RWPE2 (cell line): ENCODE data around the gene DALRD3.

Experiments
- ATAC-seq: fragments of 200-7000 bp; cut with Tn5 transposase; 3 replicates; pipeline ENCODE4 v1.9.1; 2021; ENCODE audit warnings: low read depth
- DNase-seq: peaks from one replicate; pipeline ENCODE4 v3.0.0-alpha.2; 2020; ENCODE audit warnings: low spot score
- H3K27ac ChIP-seq: fragments of 450-650 bp; 2 replicates; pipeline ENCODE4 v1.5.1; 2017; ENCODE audit warnings: mild to moderate bottlenecking; ENCODE audit not compliant: poor library complexity, severe bottlenecking
- H3K27me3 ChIP-seq: fragments of 250-450 bp; sonication (Bioruptor Pico); 2 replicates; pipeline ENCODE4 v1.5.1; 2021; ENCODE audit warnings: mild to moderate bottlenecking, moderate library complexity; ENCODE audit not compliant: insufficient read depth, poor library complexity, severe bottlenecking
- H3K36me3 ChIP-seq: fragments of 250-450 bp; sonication (Bioruptor Pico); 2 replicates; pipeline ENCODE4 v1.5.1; 2020; ENCODE audit warnings: low read depth, mild to moderate bottlenecking, moderate library complexity
- H3K4me1 ChIP-seq: fragments of 250-450 bp; sonication (Bioruptor Pico); 2 replicates; pipeline ENCODE4 v1.5.1; 2021; ENCODE audit warnings: mild to moderate bottlenecking, moderate library complexity; ENCODE audit not compliant: insufficient read depth, poor library complexity, severe bottlenecking
- H3K4me3 ChIP-seq: fragments of 250-450 bp; sonication (Bioruptor Pico); 2 replicates; pipeline ENCODE4 v1.5.1; 2021; ENCODE audit warnings: mild to moderate bottlenecking, moderate library complexity; ENCODE audit not compliant: severe bottlenecking
- H3K9me3 ChIP-seq: fragments of 250-450 bp; sonication (Bioruptor Pico); 2 replicates; pipeline ENCODE4 v1.5.1; 2021; ENCODE audit warnings: mild to moderate bottlenecking, moderate library complexity; ENCODE audit not compliant: severe bottlenecking
- CTCF ChIP-seq: fragments of 450-650 bp; IDR thresholded peaks from one replicate; pipeline ENCODE4 v1.5.1; 2017; ENCODE audit warnings: mild to moderate bottlenecking, moderate library complexity; ENCODE audit not compliant: poor library complexity, severe bottlenecking

Gene DALRD3

GRCh38 chr3:49022688-49023171 is 4.3 kb upstream of the DALRD3 start:
- TF ChIP-seq CTCF = no peak
- Histone ChIP-seq H3K27ac (peak overlapping the region; percentile 88), H3K4me3 (peak overlapping the region; percentile 75), H3K4me1 (peaks cover 4% of the 10 kb centered on the region), H3K27me3 (no peaks in the 10 kb centered on the region), H3K36me3 (peaks cover 49% of the 10 kb centered on the region), H3K9me3 (no peaks in the 10 kb centered on the region)
- ATAC-seq (no peak), DNase-seq (no peak)

DNA sequence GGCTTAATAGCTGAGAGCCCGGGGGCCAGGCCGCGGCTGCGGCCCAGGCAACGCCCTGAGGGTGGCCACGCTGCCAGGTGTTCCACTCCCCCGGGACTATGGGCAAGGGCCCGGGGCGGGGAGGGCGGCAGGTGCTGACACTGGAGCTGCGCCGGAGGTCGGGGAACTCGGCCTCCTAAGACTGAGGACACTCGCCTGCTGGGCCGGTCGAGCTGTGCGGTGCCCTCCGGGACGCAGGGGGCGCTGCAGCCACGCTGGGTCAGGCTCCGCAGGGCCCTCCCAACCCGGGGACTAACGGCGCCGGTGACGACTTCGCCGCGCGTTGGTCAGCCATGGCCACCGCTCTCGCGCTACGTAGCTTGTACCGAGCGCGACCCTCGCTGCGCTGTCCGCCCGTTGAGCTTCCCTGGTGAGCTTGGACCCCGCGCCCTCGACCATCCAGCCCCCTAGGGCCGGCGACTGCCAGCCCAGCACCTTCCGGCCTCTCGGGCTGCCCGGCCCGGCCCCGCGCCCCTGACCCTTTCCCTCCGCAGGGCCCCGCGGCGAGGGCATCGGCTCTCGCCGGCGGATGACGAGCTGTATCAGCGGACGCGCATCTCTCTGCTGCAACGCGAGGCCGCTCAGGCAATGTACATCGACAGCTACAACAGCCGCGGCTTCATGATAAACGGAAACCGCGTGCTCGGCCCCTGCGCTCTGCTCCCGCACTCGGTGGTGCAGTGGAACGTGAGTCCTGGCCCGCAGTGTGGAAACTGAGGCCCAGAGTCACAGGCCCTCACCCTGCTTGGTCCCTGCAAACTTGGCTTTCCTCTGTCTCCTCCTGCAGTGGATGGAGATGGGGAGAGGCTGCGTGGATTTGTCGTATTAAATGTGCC is 3.7 kb upstream of the DALRD3 start, which contains the start of gene NDUFAF3:
TSS of gene NDUFAF3 (plus strand) at position 309 of the 875 bp plus-strand sequence. CDS start at position 333, 24 bp downstream.
- peaks cover 4% of the 10 kb centered on the region for H3K4me1 ChIP-seq
- H3K36me3 ChIP-seq = peaks cover 43% of the 10 kb centered on the region
- H3K27ac ChIP-seq = peak within 1 kb of the TSS; percentile 88
- ATAC-seq = peak; percentile 71
- no peaks in the 10 kb centered on the region for H3K9me3 ChIP-seq
- TF ChIP-seq CTCF = peak; percentile 96
- H3K27me3 ChIP-seq = no peaks in the 10 kb centered on the region
- peak; percentile 96 for DNase-seq
- H3K4me3 ChIP-seq = peak within 1 kb of the TSS; percentile 75

DNA sequence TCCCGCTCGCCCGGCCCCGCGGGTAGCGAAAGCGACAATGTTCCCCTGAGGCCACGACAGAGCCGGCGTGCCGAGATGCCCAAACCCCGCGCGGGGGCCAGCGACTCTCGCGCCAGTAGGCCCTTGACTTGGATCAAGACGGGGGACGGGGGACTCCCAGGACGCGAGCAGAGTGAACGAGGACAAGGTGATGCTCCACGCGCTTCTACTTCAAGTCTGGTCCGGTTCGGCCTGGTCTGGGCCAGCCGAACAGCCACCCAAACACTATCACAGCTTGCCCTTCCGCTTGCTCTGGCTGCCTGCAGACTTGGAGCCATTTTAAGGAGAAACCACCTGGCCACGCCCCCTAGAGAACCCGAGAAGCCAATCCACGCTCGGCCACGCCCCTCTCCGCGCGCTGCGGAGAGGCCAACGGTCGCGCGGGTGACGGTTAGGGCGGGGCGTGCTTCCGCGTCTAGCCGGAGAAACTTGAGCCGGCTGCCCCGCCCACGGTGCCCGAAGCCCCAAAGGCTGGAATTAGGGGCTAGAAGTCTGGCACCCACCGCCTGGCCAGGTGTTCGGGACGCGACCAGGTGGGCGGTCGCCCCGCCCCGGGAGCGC is 2.9 kb upstream of the DALRD3 start:
- peaks cover 41% of the 10 kb centered on the region for H3K36me3 ChIP-seq
- no peaks in the 10 kb centered on the region for H3K9me3 ChIP-seq
- peak; percentile 43 for ATAC-seq
- H3K4me1 ChIP-seq = peaks cover 4% of the 10 kb centered on the region
- H3K27ac ChIP-seq = peak overlapping the region; percentile 88
- TF ChIP-seq CTCF = no peak
- H3K4me3 ChIP-seq = peak overlapping the region; percentile 75
- peak; percentile 99 for DNase-seq
- no peaks in the 10 kb centered on the region for H3K27me3 ChIP-seq

DNA sequence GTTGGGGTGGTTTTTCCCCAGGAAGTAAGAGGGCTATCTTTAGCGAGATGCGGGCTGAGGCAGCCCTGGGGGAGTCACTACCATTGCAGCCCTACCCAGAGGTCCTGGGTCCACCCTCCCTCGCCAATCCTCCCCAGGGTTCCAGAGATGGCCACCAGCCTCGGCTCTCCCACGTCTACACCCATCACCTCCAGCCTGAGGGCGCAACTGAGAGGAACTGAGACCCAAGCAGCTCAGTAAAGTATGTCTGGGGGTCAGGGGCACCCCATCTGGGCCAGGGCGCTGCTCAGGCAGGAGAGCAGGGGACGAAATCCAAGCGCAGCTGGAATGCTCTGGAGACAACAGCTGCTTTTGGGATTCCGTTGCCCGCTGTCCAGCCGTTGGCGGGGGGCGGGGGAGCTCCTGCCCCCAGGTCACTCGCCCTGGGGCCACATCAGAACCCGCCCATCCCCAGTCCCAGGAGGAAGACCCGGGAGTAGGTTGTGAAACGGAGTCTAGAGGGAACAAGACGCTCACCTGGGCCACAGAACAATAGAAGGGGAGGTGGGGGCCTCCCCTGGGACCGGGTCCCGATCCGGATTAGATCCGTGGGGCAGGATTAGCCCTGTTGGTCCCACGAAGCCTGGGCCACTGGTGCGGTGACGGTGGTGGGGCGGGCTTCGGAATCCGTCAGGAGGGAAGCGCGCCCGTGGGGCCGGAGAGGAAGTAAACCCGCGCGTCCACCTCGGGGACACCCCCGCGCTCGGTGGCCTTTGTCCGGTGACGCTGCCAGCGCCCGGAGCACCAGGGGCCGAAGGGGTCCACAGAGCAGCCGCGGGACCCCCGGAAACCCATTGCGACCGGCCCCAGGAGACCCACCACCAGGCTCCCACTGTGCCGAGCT is 2.2 kb upstream of the DALRD3 start:
- ATAC-seq (no peak), DNase-seq (no peak)
- Histone ChIP-seq H3K4me1 (peaks cover 4% of the 10 kb centered on the region), H3K9me3 (no peaks in the 10 kb centered on the region), H3K4me3 (peak overlapping the region; percentile 75), H3K36me3 (peaks cover 42% of the 10 kb centered on the region), H3K27me3 (no peaks in the 10 kb centered on the region), H3K27ac (peak overlapping the region; percentile 88)
- TF ChIP-seq CTCF = no peak
